OCI-LY7 (cell line): ENCODE measurements around the gene PLXDC2.

Experiments used
- CTCF ChIP-seq: fragments of 200-600 bp; sonication (generic); conservative IDR thresholded peaks from 2 replicates; pipeline ENCODE4 v1.5.1; 2014; ENCODE audit warnings: mild to moderate bottlenecking, antibody characterized with exemption, low read length, moderate library complexity, mixed read lengths
- EZH2phosphoT487 ChIP-seq: fragments of 200-600 bp; sonication (generic); IDR thresholded peaks from 2 replicates; pipeline ENCODE4 v1.6.1; 2018; ENCODE audit warnings: low read depth, borderline replicate concordance, mild to moderate bottlenecking, mixed run types, antibody characterized with exemption, low read length, moderate library complexity, mixed read lengths

DNA sequence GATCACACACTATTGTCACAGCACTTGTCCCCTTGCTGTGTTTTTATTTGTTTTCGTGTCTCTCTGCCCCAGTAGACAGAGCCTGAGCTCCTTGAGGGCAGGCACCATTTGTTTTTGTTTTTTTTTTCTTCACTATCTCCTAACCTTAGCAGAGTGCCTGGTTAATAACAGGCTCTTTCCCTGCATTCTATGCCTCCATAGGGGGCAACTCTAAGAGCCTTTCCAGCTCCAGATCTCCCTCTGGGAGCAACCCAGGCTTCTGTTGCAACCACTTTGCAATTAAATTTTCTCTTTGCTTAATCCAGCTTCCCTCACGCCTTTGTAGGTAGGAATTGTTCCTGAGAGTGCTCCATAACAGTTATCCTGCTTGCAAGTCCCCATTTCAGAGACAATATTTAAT lies 148.4 kb downstream of the PLXDC2 start:
- TF ChIP-seq CTCF, result no peak
- no peak for TF ChIP-seq EZH2phosphoT487
